PFSK-1 (cell line): Measurements from ENCODE around the gene GPR161.

Experiments used
- FOXP2 ChIP-seq: optimal IDR thresholded peaks from 2 replicates; pipeline ENCODE3; 2011; ENCODE audit warnings: borderline replicate concordance, control low read depth, inconsistent platforms; ENCODE audit not compliant: insufficient read depth; ENCODE audit errors: extremely low read length, extremely low read depth
- POLR2AphosphoS5 ChIP-seq: IDR thresholded peaks from 2 replicates; pipeline ENCODE4 v1.6.1; 2012; ENCODE audit warnings: low read depth, mild to moderate bottlenecking, control low read depth, low read length, moderate library complexity
- SIN3A ChIP-seq: IDR thresholded peaks from 2 replicates; pipeline ENCODE4 v1.6.1; 2012; ENCODE audit warnings: mild to moderate bottlenecking, low read length, moderate library complexity, borderline replicate concordance; ENCODE audit not compliant: insufficient read depth
- TAF1 ChIP-seq: IDR thresholded peaks from 2 replicates; pipeline ENCODE4 v1.6.1; 2012; ENCODE audit warnings: low read length, control low read depth, borderline replicate concordance; ENCODE audit not compliant: insufficient read depth
- TF ChIP-seq, protein P1 (sequence below), 2 experiments: IDR thresholded peaks; 2 replicates each; pipeline versions ENCODE4 v1.6.1 to v1.8.0; 2011 to 2012; ENCODE audit warnings: low read depth in 2 of 2, low read length in 2 of 2, control low read depth in 1 of 2, inconsistent platforms in 1 of 2, mild to moderate bottlenecking in 1 of 2, moderate library complexity in 1 of 2; ENCODE audit not compliant: insufficient read depth in 1 of 2

The GPR161 gene

DNA sequence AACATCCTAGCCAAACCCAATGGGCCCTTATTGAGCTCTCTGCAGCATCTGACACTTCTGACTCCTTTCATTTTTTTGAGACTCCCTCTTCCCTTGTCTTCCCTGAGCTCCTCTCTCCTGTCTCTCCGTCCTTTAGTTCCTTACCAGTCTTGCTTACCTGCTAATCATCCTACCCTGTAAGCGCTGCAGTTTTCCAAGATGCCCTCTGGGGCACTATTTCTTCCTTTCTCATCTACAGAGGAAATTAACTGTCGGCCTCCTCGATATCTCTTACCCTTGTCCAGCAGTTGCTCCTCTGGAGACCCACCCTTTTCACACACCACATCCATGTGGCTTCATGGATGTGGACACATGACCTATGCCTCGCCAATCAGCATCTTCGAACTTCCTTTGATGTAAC lies 6.8 kb downstream of the GPR161 start:
- TF ChIP-seq TAF1, result no peak
- no peak for TF ChIP-seq POLR2AphosphoS5
- TF ChIP-seq SIN3A, result no peak
- TF ChIP-seq, protein P1, sequence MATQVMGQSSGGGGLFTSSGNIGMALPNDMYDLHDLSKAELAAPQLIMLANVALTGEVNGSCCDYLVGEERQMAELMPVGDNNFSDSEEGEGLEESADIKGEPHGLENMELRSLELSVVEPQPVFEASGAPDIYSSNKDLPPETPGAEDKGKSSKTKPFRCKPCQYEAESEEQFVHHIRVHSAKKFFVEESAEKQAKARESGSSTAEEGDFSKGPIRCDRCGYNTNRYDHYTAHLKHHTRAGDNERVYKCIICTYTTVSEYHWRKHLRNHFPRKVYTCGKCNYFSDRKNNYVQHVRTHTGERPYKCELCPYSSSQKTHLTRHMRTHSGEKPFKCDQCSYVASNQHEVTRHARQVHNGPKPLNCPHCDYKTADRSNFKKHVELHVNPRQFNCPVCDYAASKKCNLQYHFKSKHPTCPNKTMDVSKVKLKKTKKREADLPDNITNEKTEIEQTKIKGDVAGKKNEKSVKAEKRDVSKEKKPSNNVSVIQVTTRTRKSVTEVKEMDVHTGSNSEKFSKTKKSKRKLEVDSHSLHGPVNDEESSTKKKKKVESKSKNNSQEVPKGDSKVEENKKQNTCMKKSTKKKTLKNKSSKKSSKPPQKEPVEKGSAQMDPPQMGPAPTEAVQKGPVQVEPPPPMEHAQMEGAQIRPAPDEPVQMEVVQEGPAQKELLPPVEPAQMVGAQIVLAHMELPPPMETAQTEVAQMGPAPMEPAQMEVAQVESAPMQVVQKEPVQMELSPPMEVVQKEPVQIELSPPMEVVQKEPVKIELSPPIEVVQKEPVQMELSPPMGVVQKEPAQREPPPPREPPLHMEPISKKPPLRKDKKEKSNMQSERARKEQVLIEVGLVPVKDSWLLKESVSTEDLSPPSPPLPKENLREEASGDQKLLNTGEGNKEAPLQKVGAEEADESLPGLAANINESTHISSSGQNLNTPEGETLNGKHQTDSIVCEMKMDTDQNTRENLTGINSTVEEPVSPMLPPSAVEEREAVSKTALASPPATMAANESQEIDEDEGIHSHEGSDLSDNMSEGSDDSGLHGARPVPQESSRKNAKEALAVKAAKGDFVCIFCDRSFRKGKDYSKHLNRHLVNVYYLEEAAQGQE (IDR thresholded peaks at IDR 0.05; ENCODE audit: insufficient read depth in 1 of 2, low read depth in 2 of 2, low read length in 2 of 2), result no peak
- TF ChIP-seq FOXP2, result no peak

DNA sequence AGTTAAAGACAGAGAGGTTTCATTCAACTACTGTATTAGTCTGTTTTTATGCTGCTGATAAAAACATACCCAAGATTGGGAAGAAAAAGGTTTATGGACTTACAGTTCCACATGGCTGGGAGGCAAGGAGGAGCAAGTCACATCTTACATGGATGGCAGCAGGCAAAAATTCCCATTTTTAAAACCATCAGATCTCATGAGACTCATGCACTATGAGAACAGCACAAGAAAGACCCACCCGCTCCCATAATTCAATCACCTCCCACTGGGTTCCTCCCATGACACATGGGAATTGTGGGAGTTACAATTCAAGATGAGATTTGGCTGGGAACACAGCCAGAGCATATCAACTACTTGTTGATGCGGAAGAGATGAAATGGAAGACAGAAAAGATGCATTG lies 9.2 kb downstream of the GPR161 start:
- TF ChIP-seq TAF1 (no peak), POLR2AphosphoS5 (no peak), FOXP2 (no peak), SIN3A (no peak)
- TF ChIP-seq, protein P1 (IDR thresholded peaks at IDR 0.05; ENCODE audit: insufficient read depth in 1 of 2, low read depth in 2 of 2, low read length in 2 of 2), result no peak

DNA sequence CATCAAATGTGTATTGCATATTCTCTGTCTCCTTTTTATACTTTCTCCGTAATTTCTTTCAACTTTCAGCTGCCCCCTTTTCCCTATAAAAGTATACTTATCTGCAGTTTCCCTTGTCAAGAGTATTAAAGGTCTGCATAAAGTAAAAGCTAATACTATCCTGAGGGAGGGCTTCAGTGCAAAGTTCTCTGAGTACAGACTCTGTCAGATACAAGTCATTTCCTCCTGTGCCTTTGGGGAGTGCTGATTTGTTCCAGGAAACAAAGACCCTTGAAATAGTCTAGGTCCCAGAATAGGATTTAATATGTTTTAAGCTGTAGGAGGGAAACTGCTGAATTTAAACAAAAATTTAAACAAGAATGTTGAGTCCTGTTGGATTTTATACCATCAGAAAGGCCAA lies 11.7 kb downstream of the GPR161 start:
- TF ChIP-seq, protein P1 (IDR thresholded peaks at IDR 0.05; ENCODE audit: insufficient read depth in 1 of 2, low read depth in 2 of 2, low read length in 2 of 2), result no peak
- TF ChIP-seq FOXP2, result no peak
- no peak for TF ChIP-seq POLR2AphosphoS5
- TF ChIP-seq SIN3A, result no peak
- TF ChIP-seq TAF1, result no peak

DNA sequence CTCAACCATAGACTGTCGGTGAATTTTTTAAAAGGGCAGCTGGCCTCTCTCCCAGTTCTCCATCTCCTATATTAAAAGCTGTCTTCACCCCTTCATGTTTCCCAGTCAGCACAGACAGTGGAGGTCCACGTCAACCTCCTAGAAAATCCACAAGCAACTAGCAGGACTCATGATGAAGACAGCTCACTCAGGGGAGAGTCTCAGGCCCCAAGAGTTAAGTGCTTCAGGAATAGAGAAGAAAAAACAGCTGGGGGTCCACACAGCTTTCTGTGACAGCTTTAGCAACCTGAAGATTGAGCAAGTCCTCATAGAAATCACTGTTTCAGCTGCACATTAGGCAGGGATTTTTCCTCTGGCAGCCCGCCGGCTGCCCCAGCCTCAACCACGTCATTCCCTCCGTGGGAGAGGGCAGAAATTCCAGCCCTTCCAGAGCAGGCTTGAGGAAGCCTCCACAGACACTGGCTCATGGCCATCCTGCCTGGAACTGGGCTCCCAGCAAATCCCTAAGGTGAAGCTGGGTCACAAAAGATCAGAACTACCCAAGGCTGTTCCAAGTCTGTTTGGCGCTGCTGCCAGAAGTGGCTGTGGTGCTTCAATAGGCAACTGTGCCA lies 15.2 kb downstream of the GPR161 start:
- TF ChIP-seq, protein P1 (IDR thresholded peaks at IDR 0.05; ENCODE audit: insufficient read depth in 1 of 2, low read depth in 2 of 2, low read length in 2 of 2), result no peak
- no peak for TF ChIP-seq FOXP2
- no peak for TF ChIP-seq TAF1
- no peak for TF ChIP-seq SIN3A
- no peak for TF ChIP-seq POLR2AphosphoS5

DNA sequence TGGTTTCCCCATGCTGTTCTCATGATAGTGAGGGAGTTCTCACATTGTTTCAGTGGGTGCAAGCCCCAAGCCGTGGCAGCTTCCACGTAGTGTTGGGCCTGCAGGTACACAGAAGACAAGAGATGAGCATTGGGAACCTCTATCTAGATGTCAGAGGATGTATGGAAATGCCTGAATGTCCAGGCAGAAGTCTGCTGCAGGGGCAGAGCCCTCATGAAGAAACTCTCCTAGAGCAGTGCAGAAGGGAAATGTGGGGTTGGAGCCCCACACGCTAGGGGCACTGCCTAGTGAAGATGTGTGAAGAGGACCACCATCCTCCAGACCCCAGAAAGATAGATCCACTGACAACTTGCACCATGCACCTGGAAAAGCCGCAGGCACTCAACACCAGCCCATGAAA lies 17.0 kb downstream of the GPR161 start:
- TF ChIP-seq POLR2AphosphoS5 (no peak), FOXP2 (no peak), SIN3A (no peak)
